BLaER1 (cell line): ENCODE measurements around the gene CHRNB2.

Source experiments
- H3K27ac ChIP-seq: shearing (Covaris generic); formaldehyde crosslinking; 2 replicates; pipeline ENCODE4 v1.8.1; 2022
- H3K27me3 ChIP-seq: shearing (Covaris generic); formaldehyde crosslinking; 2 replicates; pipeline ENCODE4 v1.8.1; 2022
- H3K36me3 ChIP-seq: shearing (Covaris generic); formaldehyde crosslinking; 2 replicates; pipeline ENCODE4 v1.8.1; 2022
- H3K4me1 ChIP-seq: shearing (Covaris generic); formaldehyde crosslinking; 2 replicates; pipeline ENCODE4 v1.8.1; 2022
- H3K4me2 ChIP-seq: shearing (Covaris generic); formaldehyde crosslinking; 2 replicates; pipeline ENCODE4 v1.8.1; 2022
- H3K4me3 ChIP-seq: shearing (Covaris generic); formaldehyde crosslinking; 2 replicates; pipeline ENCODE4 v1.8.1; 2022
- H3K9ac ChIP-seq: shearing (Covaris generic); formaldehyde crosslinking; 2 replicates; pipeline ENCODE4 v1.8.1; 2022
- H3K9me3 ChIP-seq: shearing (Covaris generic); formaldehyde crosslinking; 2 replicates; pipeline ENCODE4 v1.8.1; 2022
- H4K20me1 ChIP-seq: shearing (Covaris generic); formaldehyde crosslinking; 2 replicates; pipeline ENCODE4 v1.8.1; 2022
- Cebpa-rat ChIP-seq: shearing (Covaris generic); IDR thresholded peaks from 2 replicates; pipeline ENCODE4 v1.8.1; 2022

CHRNB2 gene

DNA sequence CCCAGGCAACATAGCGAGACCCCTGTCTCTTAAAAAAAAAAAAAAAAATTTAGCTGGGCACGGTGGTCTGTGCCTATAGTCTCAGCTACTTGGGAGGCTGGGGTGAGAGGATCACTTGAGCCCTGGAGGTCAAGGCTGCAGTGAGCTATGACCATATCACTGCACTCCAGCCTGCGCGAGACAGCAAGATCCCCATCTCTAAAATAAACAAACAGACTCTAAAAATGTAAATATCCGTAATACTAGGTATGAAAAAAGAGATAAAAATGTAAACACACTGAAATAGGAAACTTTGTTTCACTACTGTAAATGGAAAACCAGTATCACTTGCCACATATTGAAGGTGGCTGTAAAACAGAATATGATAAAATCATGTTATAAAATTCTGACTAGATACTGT, 23.2 kb downstream of the CHRNB2 start:
- no peak overlapping the region for H3K4me2 ChIP-seq
- H4K20me1 ChIP-seq = peaks cover 99% of the 10 kb centered on the region
- peaks cover 99% of the 10 kb centered on the region for H3K36me3 ChIP-seq
- no peak overlapping the region for H3K4me3 ChIP-seq
- H3K4me1 ChIP-seq = no peaks in the 10 kb centered on the region
- H3K9ac ChIP-seq = no peak overlapping the region
- H3K27me3 ChIP-seq = no peaks in the 10 kb centered on the region
- H3K27ac ChIP-seq = no peak overlapping the region
- TF ChIP-seq Cebpa-rat = no peak
- H3K9me3 ChIP-seq = no peaks in the 10 kb centered on the region

DNA sequence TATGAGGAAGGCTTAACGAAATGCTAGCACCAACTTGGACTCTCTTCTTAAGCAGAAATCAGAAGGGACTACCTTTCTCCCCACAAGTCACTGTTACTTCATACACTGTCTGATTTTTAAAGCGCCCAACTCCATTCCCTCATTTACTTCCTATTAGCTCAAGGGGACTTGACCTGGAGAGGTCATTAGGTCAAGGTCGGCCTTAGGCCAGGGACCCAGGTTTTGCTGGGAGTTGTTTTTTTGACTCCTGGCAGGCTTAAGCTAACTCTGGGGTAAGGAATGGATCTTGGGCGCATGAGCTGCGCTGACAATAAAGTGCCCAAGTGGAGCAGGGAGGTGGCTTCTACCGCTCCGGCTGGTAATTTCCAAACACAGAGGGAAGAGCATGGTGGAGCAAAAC, 23.6 kb downstream of the CHRNB2 start:
- Histone ChIP-seq H3K9me3 (no peaks in the 10 kb centered on the region), H3K27me3 (no peaks in the 10 kb centered on the region), H3K36me3 (peaks cover 99% of the 10 kb centered on the region), H3K27ac (no peak overlapping the region), H3K4me3 (no peak overlapping the region), H4K20me1 (peaks cover 99% of the 10 kb centered on the region), H3K9ac (no peak overlapping the region), H3K4me1 (no peaks in the 10 kb centered on the region), H3K4me2 (no peak overlapping the region)
- no peak for TF ChIP-seq Cebpa-rat

DNA sequence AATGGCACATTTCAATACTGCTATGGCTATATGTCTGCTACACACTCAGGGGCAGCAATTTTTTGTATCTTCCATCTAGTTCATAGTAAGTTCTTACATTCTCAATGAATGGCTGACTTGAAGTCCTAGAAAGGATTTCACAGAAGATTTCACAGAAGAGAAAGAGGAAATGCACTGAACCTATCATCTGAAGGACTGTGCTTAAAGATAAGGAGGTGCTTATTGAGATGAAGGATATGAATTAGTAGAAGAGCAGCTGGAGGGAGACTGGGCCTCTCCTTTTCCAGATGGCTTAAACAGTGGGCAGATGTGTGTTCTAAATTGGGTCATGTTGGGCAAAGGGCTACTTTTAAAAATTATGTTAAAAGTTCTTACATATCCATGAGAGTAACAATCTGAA, 25.8 kb downstream of the CHRNB2 start:
- Histone ChIP-seq H3K9ac (no peak overlapping the region), H3K27me3 (no peaks in the 10 kb centered on the region), H3K4me3 (no peak overlapping the region), H3K4me2 (no peak overlapping the region), H3K4me1 (no peaks in the 10 kb centered on the region), H3K9me3 (no peaks in the 10 kb centered on the region), H4K20me1 (peaks cover 99% of the 10 kb centered on the region), H3K36me3 (peaks cover 99% of the 10 kb centered on the region), H3K27ac (no peak overlapping the region)
- TF ChIP-seq Cebpa-rat = no peak

DNA sequence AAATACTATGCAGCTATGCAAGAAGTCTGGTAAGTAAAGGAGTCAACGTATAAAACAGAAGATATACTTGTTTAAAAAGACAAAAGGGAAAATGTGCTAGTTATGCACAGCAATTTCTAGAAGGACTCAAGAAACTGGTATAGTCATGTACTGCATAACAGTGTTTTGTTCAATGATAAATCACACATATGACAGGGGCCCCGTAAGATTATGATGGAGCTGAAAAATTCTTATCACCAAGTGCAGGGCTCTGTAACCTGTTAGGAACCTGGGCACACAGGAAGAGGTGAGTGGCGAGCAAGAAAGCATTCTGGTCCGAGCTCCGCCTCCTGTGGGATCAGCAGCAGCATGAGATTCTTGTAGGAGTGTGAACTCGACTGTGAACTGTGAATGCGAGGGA, 27.2 kb downstream of the CHRNB2 start:
- peaks cover 99% of the 10 kb centered on the region for H4K20me1 ChIP-seq
- H3K36me3 ChIP-seq = peaks cover 99% of the 10 kb centered on the region
- no peak overlapping the region for H3K4me3 ChIP-seq
- H3K27me3 ChIP-seq = no peaks in the 10 kb centered on the region
- H3K9ac ChIP-seq = no peak overlapping the region
- no peak overlapping the region for H3K27ac ChIP-seq
- no peak overlapping the region for H3K4me2 ChIP-seq
- H3K9me3 ChIP-seq = no peaks in the 10 kb centered on the region
- TF ChIP-seq Cebpa-rat = no peak
- no peaks in the 10 kb centered on the region for H3K4me1 ChIP-seq

DNA sequence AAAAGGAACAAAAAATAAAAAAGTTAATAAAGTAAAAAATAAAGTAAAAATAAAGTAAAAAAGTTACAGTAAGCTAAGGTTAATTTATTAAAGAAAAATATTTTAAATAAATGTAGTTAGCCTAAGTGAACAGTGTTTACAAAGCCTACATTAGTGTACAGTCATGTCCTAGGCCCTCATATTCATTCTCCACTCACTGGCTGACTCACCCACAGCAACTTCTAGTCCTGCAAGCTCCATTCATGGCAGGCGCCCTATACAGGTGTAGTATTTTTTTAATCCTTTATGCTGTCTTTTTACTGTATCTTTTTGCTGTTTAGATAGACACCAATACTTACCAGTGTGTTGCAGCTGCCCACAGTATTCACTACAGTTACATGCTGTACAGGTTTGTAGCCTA, 28.0 kb downstream of the CHRNB2 start:
- Histone ChIP-seq H3K27ac (no peak overlapping the region), H3K4me3 (no peak overlapping the region), H3K4me1 (no peaks in the 10 kb centered on the region), H3K9me3 (no peaks in the 10 kb centered on the region), H3K27me3 (no peaks in the 10 kb centered on the region), H3K36me3 (peaks cover 99% of the 10 kb centered on the region), H3K4me2 (no peak overlapping the region), H4K20me1 (peaks cover 99% of the 10 kb centered on the region), H3K9ac (no peak overlapping the region)
- no peak for TF ChIP-seq Cebpa-rat

DNA sequence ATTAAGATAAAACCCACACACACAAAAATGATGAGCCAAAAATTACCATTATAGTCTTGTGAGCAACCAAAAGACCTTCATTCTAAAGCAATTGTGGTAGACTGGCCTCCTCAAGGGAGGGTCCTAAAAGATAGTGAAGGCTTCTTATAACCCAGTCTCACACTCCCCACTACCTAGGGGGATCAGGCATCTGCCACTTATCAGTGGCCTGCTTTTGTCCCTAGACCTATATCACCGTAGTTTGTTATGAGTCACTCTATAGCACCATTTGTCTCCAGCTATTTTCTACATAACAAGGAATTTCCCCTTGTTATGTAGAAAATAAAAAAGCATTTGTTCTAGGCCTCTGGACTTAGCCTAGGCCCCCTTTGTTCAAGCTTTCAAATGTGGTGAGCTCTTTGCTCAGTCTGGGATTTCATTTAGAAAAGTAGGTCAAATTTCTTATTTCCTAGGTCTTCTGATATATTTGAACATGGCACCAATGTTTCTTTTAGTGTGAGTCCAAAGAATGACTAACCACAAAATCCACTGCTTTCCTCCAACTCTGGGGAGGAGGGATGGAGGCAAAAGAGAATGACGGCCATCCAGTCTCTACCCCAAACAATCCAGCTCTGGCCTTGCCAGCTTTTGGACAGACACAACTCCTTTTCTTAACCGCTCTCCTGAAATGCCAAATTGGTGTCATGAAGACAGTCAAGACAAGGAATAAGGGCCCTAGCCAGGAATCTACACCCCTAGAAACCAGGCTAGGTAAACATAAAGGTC, 31.5 kb downstream of the CHRNB2 start:
- no peak overlapping the region for H3K4me2 ChIP-seq
- no peak overlapping the region for H3K9ac ChIP-seq
- H3K27me3 ChIP-seq = no peaks in the 10 kb centered on the region
- peaks cover 11% of the 10 kb centered on the region for H3K4me1 ChIP-seq
- H3K27ac ChIP-seq = no peak overlapping the region
- H4K20me1 ChIP-seq = peaks cover 100% of the 10 kb centered on the region
- no peak overlapping the region for H3K4me3 ChIP-seq
- H3K9me3 ChIP-seq = no peaks in the 10 kb centered on the region
- no peak for TF ChIP-seq Cebpa-rat
- peaks cover 99% of the 10 kb centered on the region for H3K36me3 ChIP-seq

DNA sequence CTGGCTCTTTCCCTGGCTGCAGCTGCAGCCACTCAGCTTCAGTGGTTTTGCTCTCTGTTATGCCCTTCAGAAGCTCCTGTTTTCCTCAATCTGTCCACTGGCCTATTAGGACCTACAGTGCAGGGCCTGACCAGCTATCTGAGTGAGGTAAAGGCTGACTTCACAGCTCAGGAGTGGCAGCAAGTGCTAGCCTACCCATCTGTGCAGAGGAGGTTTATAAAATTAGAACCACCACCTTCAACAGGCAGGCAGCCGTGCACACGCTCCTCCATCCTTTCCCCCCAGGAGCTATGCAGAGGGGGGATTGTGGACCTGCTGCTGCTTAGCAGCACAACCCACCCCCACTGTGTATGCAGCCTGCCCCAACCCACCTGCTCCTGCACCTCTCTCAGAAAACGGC, 32.1 kb downstream of the CHRNB2 start:
- Histone ChIP-seq H3K9ac (no peak overlapping the region), H3K27ac (no peak overlapping the region), H3K36me3 (peaks cover 98% of the 10 kb centered on the region), H3K4me3 (no peak overlapping the region), H3K27me3 (no peaks in the 10 kb centered on the region), H3K9me3 (no peaks in the 10 kb centered on the region), H3K4me1 (peaks cover 17% of the 10 kb centered on the region), H3K4me2 (no peak overlapping the region), H4K20me1 (peaks cover 100% of the 10 kb centered on the region)
- no peak for TF ChIP-seq Cebpa-rat

DNA sequence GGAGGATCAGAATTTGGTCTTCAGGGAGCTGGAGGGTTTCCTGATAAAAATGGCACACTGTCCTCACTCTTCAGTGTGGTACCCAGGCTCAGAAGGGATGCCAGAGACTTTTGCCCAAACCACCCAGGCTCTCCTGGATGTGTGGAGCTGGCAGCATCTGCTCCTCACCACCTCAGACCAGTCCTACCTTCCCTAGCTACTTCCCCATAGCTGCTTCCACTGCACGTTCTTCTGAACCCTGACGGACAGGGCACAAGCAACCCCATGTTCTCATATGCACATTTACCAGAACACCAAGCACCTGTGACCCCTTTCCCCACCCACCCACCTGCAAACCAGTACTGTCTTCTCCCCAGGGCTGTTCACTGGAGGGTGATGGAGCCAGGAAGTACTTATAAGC, 35.7 kb downstream of the CHRNB2 start:
- Histone ChIP-seq H3K9ac (no peak overlapping the region), H3K4me3 (no peak overlapping the region), H3K4me1 (peaks cover 42% of the 10 kb centered on the region), H4K20me1 (peaks cover 95% of the 10 kb centered on the region), H3K4me2 (peak overlapping the region; percentile 26; the same call in 1 of the 2 replicates), H3K27ac (no peak overlapping the region), H3K27me3 (no peaks in the 10 kb centered on the region), H3K36me3 (peaks cover 82% of the 10 kb centered on the region), H3K9me3 (no peaks in the 10 kb centered on the region)
- TF ChIP-seq Cebpa-rat = no peak

DNA sequence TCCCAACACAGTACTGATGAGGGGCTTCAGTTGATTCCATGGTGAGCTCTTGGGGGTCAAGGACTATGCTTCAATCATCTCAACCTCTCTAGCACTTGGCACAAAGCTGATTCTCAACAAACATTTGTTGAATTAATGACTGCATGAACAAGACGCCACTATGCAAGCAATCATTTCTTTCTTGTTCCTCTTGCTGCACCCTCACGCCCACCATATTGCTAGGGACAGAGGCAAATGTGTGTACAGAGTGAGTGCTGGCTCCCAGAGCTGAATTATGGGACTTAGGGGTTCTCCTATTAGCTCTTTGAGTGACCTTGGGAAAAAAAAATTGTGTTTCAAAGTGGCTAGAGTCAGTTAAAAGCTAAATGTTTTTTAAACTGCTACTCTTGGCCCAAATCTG, 38.0 kb downstream of the CHRNB2 start:
- no peaks in the 10 kb centered on the region for H3K9me3 ChIP-seq
- peaks cover 59% of the 10 kb centered on the region for H3K4me1 ChIP-seq
- H3K4me2 ChIP-seq = peak overlapping the region; percentile 20; the same call in 1 of the 2 replicates
- TF ChIP-seq Cebpa-rat = no peak
- no peak overlapping the region for H3K4me3 ChIP-seq
- H3K9ac ChIP-seq = no peak overlapping the region
- H3K36me3 ChIP-seq = peaks cover 60% of the 10 kb centered on the region
- no peak overlapping the region for H3K27ac ChIP-seq
- H4K20me1 ChIP-seq = peaks cover 86% of the 10 kb centered on the region
- H3K27me3 ChIP-seq = no peaks in the 10 kb centered on the region

DNA sequence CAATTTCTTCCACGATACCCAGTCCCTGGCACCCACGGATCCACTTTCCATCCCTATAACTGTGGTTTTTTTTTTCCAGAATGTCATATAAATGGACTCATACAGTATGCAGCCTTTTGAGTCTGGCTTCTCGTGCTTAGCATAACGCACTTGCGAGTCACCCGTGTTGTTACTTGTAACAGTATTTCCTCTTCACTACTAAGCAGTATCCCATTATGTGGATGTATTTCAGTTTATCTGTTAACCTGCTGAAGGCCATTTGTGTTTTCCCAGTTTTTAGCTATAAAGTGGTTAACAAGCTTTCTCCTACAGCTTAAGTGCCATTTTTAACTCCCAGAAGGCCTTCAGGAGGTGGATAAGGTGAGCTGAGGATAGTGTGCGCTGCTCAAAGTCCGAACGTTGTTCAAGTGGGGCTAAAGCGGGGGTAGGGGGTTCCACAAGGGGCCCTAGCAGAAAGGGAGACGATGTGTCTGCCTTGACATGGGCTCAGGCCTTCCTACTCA, 39.6 kb downstream of the CHRNB2 start:
- TF ChIP-seq Cebpa-rat = no peak
- Histone ChIP-seq H3K9ac (peak overlapping the region; percentile 97), H3K9me3 (no peaks in the 10 kb centered on the region), H4K20me1 (peaks cover 84% of the 10 kb centered on the region), H3K36me3 (peaks cover 43% of the 10 kb centered on the region), H3K4me2 (peak overlapping the region; percentile 92), H3K4me1 (peaks cover 70% of the 10 kb centered on the region), H3K4me3 (peak overlapping the region; percentile 91), H3K27me3 (no peaks in the 10 kb centered on the region), H3K27ac (peak overlapping the region; percentile 96)
